HG03135 (cell line): ENCODE data around the gene NFE2L3.
A peak's percentile ranks its signal among the peaks of the same experiment; 100 is the strongest.

Source experiments
- ATAC-seq: cut with Tn5 transposase; IDR thresholded peaks from one replicate; pipeline ENCODE4 v1.9.1; 2021; ENCODE audit warnings: mild to moderate bottlenecking, moderate library complexity; ENCODE audit not compliant: unreplicated experiment

Gene NFE2L3

DNA sequence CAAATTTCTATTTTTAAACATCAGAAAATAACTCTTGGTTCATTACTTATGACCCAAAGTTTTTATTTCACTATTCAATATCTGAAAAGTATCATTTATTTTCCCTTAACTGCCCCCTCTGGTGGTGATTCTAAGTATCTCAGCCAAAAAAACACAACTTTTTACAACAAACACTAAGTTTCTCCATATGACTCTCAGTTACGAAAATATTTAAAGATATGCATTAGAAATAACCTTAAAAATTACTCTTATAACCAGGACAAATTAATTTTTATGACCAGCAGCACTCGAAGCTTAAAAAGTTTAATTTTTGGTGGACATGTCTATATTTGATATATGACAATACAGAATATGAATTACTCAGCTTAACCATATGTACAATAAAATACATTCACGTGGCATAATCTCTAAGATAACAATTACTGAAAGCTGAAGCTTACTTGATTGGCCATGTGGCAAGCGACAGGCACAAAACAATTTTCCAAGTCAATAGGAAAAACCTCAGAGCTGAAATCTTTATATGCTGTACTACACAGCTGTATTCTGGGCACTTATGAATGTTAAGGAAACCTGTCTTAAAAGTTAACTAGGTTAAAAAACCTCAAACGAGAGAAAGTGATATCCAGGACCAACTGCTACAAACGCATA is 46.3 kb downstream of the NFE2L3 start:
- no peak for ATAC-seq

DNA sequence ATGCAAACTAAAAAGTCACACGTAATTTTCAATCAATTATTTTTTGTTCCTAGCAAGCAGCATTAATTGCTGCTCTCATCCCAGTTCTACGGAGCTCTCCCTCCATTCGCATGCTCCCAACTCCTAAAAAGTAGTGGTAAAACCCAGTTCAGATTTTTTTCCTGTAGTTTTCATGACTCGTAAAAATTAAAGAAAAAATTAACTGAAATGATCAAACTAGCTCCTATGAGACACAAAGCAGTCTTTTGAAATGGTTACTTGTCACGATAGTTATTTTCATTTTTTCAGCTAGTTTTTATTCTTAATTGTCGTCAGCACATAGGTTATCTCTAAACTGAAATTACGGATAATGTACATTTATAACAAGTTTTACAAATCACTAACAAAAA is 46.8 kb downstream of the NFE2L3 start:
- ATAC-seq = no peak

DNA sequence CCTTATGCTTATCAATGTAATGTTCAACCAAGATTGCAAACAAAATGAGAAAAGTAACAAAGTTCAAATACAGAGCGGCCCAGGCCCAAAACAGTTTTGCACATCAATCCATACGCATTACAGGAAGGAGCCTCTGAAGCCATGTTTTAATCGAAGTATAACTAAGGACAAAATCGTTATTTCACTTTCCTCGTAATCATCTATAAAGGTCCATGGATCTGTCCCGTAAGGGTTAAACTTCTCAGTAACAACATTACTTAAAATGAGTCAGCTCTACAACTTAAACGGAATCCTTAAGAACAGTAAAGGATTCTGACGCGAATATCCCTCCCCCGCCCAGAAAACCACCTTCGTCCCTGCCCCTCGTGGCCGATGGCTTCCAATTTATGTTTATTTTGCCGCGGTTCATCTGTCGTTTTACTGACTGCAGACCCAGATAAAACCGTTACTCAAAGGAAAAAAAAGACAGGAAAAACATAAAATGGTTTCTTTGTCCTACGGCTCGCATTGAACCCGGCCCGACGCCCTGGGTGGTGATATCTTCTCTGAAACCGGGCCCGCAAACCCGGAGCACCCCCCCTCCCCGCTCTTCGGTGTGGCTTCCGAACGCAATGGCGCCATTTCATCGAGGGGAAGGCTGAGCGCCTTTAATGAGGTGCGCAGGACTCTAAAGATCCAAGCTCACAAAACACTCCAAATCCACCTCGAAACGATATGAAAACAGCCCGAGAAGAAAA is 47.5 kb downstream of the NFE2L3 start:
- no peak for ATAC-seq

DNA sequence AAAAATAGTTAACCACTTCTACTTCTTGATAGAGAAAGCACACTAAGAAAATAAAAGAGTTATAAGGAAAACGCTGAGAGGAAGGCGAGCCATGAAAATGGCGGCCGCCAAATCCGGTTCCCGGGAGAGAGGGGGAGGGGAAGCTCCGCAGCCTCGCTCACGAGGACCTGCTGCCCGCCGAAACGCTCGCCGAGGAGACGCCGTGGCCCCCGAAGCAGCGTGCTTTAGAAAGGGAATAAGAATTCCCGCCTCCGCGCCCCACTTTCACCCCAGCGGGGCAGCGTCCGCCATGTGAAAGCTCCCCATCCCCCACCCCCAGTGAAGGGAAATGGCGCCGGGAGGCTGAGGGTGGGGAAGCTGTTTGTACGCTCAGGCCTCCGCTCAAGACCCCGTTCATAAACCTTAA is 48.0 kb downstream of the NFE2L3 start:
- ATAC-seq = no peak

DNA sequence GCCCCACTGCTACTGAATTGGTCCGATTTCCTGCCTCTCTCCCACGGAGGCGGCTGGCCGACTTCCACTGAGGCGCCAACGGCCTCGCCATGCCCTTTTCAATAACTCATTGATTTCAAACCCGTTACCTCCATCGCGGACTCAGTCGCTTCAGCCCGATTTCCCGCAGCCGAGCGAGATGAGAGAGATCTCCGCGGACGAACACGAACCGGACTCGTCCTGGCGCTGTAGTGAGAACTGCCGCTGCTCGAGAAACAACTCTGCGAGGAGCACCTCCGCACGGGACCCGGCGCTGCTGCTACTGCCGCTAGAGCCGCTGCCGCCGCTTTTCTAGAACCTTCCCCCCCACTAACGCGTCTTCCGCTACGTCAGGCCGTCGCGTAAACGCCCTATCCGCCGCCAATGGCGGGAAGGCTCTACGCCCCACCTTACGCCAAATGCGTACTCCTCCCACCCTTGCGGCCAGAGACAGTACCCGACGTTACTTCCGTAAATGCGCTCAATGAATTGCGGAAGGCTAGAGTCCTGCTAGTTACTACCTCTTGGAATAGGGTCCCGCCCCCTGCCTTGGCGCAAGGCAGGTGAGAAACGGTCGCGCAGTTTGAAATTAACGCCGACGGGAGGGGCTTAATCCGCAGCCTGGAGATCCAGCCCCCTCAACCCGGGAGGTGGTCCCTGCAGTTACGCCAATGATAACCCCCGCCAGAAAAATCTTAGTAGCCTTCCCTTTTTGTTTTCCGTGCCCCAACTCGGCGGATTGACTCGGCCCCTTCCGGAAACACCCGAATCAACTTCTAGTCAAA is 48.6 kb downstream of the NFE2L3 start, which contains the start of gene HNRNPA2B1:
TSS of gene HNRNPA2B1 (minus strand) at position 303 of the 803 bp plus-strand sequence. CDS start at position 134, 169 bp downstream.
- ATAC-seq = peak; percentile 63

DNA sequence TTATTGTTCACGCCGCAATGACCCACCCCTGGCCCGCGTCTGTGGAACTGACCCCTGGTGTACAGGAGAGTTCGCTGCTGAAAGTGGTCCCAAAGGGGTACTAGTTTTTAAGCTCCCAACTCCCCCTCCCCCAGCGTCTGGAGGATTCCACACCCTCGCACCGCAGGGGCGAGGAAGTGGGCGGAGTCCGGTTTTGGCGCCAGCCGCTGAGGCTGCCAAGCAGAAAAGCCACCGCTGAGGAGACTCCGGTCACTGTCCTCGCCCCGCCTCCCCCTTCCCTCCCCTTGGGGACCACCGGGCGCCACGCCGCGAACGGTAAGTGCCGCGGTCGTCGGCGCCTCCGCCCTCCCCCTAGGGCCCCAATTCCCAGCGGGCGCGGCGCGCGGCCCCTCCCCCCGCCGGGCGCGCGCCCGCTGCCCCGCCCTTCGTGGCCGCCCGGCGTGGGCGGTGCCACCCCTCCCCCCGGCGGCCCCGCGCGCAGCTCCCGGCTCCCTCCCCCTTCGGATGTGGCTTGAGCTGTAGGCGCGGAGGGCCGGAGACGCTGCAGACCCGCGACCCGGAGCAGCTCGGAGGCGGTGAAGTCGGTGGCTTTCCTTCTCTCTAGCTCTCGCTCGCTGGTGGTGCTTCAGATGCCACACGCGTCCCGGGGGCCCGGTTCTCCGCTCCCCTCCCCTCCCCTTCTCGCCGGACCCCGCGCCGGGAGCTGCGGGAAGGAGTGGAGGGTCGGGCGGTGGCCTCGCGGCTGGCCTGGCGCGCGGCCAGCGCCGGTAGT is 49.4 kb downstream of the NFE2L3 start, which contains the start of gene CBX3:
TSS of gene CBX3 (plus strand) at position 499 of the 772 bp plus-strand sequence. CDS start 1,254 bp downstream, outside the sequence.
- peak; percentile 42 for ATAC-seq

DNA sequence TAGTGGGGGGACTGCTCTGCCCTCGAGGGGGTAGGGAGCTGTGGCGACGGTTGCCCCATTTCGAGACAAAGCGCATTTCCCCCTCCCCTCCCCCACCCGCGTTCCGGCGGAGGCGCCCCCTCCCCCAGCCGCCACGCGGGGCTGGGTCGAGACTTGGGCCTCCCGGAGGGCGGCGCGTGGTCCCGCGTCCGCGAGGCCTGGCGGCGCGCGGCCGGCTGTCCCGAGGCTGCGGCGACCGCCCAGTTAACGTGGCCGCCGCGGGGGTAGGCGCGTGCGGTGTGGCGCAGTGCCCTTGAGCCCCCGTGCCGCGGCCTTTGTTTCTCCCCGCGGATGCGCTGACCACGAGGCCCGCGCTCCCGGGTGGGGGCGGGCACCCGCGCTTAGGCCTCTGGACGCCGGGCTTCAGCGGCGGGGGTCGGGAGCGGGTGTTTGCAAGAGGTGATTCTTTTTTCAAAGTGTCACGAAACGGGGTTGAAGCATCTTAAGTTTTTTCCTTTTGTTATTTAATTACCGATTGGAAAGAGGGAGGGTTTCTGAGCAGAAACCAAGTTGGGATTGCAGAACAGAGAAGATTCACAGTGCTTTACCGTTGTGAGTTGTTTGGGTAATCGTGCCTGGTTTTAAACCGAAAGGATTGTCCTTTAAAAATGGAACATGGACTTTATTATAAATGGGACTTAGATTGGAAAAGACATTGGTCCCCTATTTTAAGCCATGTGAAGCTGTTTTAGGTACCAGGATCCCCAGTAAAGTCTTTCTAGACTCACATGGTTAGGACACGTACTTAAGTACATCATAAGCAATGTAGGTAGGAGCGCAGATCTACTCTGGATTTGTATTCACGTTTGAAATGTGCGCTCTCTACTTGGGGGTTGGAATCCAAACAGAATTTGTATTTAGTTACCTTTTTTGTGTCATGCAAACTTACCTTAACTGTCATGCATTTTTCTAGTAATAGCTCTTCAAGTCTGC is 50.3 kb downstream of the NFE2L3 start:
- ATAC-seq = no peak

DNA sequence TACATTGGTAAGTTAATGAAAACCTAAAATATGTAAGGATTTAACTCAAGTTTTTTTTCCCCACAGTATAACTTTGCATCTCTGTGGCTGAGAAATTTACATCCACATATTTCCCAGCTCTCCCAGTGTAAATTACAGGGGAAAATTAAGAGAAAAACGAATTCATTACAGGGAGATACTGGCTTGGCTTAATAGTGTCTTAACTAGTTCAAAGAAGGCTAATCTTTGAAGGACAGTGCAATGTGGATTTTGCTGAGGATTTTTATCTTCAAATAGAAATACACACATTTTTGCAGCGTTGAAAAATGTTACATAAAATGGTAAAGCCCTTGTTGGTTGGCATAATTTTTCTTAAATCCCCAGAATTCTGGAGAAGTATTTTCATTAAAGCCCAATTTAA is 51.0 kb downstream of the NFE2L3 start:
- no peak for ATAC-seq

DNA sequence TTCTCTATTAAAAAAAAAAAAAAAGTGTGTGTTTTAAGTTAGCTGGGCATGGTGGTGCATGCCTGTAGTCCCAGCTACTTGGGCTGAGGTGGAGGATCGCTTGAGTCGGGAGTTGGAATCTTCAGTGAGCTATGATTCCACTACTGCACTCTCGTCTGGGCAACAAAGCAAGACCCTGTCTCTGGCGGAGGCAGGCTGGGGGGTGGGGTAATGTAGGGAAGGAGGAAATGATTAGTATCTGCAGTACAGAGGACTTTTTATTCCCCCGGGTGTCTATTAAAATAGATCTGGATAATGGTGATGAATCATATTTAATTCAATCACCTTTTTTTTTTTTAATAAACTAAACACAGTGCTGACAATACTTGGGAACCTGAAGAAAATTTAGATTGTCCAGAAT is 56.0 kb downstream of the NFE2L3 start:
- ATAC-seq = no peak

DNA sequence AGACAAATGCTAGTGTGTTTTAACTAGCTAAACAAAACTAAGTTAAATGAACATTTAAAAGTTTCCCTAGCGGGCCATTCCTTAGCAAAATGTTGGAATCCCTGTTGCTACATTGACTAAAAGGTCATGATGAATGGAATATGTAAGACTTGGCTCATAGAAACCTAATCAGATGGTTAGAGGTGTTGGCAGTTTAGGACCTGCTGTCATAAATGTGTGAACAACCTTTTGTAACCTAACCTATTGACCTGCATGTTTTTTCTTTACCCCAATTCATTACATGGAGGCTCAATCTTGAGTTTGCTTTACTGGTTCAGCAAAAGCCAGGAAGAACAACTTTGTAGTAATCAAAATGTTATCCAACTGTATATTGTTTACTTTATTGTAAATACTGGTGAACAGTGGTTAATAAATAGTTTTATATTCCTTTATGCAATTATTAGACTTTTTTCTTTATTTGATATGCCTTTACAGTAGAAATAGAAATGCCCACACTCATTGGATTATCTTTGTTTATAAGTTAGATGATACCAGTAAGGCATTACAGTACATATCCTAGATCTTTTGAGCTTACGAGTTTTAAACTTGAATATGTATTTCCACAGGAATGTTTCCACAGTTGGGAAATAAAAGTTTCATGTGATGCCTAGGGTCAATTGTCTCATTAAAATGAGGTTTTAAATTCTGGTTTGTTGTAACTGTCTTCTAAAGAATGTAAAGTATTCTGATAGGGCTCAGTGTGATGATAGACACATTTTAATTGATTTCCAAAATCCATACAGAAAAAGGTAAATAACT is 61.1 kb downstream of the NFE2L3 start:
- ATAC-seq = no peak

DNA sequence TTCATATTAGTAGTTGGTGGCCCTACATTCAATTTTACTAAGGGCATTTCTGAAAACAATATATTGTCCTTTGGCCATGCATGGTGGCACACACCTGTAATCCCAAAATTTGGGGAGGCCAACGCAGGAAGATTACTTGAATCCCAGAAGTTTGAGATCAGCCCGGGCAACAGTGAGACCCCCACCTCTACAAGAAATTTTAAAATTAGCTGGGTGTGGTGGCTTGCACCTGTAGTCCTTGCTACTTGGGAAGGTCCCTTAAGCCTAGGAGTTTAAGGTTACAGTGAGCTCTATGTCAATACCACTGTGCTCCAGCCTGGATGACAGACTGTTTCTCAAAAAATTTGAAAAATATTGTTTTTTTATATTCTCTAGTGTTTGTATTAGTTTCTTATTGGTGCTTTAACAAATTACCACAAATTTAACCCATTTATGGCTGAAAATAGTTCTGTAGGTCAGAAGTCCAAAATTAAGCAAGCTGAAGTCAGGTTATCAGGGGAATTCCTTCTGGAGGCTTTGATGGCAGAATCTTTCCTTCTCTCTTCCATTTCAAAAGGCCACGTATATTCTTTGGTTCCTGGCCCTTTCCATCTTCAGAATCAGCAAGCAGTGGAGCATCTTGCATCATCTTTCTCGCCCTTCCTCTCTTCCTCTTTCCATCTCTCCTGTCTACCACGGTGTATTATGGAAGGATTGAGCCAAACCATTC is 62.0 kb downstream of the NFE2L3 start:
- ATAC-seq = no peak

DNA sequence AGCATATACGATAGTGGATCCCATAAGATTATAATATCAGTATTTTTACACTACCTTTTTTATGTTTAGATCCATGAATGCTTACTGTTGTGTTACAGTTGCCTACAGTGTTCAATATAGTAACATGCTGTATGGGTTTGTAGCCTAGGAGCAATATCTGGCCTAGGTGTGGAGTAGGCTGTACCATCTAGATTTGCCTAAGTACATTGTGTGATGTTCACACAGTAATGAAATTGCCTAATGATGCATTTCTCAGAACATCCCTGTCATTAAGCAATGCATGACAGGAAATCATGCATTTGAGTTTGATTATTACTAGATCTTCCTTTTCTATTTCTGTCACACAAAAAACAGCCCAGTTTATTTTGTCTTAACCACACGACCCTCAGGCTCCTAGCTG is 64.1 kb downstream of the NFE2L3 start:
- no peak for ATAC-seq

DNA sequence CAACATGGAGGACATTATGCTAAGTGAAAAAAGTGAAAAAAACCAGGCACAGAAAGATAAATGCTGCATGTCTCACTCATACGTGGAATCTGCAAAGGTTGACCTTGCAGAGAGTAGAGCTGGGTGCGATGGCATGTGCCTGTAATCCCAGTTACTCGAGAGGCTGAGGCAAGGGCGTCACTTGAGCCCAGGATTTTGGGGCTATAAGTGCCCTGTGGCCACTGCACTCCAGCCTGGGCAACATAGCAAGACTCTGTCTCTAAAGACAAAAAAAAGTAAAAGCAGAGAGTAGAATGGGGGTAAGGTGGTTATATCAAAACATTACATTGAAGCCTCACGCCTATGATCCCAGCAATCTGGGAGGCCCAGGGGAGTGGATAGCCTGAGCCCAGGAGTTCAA is 72.4 kb downstream of the NFE2L3 start:
- no peak for ATAC-seq

DNA sequence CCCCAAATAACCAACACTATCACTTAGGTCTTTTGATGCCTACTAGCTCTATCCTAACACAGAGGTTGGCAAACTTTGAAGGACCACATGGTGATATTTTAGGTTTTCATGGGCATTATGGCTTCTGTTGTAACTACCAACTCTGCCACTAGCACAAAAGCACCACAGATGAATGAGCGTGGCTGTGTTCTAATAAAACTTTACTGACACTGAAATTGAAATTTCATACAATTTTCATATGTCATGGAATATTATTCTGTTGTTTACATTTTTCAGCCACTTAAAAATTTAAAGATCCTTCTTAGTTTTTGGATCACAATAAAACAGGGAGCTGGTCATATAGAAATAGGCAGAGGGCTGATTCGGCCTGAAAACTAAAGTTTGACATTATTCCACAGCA is 76.0 kb downstream of the NFE2L3 start:
- ATAC-seq = no peak

DNA sequence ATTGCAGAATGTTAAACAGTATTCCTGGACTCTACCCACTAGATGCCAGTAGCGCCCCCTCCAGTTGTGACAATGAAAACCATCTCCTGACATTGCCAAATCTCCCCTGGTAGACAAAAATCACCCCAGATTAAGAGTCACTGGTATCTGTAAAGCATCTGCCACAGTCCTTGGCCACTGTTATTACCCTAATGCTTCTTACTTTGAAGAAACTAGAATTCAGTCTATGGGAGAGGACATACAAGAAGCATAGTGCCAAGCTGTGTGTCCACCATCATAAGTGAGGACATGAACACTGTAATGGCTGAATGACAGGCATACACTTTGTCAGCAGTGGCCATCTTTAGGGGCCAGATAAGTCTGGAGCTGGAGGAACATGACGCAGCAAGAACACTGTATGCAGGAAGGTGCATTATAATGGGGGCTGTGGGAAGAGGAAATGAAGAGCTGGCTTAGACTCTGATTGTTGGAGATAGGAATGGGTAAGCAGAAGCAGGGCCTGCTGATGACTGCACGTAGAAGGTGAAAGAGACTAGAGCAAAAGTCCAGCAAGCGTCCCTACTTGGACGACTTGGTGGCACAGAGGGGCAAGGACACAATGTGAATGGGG is 82.0 kb downstream of the NFE2L3 start:
- ATAC-seq = no peak
